NT2/D1 (cell line): ENCODE measurements around the gene BTK.

Experiments
- SUZ12 ChIP-seq: IDR thresholded peaks from 2 replicates; pipeline ENCODE4 v1.6.1; 2011; ENCODE audit not compliant: insufficient read length, insufficient read depth; ENCODE audit errors: extremely low read depth
- YY1 ChIP-seq: IDR thresholded peaks from 2 replicates; pipeline ENCODE4 v1.6.1; 2011; ENCODE audit not compliant: insufficient read length, insufficient read depth

DNA sequence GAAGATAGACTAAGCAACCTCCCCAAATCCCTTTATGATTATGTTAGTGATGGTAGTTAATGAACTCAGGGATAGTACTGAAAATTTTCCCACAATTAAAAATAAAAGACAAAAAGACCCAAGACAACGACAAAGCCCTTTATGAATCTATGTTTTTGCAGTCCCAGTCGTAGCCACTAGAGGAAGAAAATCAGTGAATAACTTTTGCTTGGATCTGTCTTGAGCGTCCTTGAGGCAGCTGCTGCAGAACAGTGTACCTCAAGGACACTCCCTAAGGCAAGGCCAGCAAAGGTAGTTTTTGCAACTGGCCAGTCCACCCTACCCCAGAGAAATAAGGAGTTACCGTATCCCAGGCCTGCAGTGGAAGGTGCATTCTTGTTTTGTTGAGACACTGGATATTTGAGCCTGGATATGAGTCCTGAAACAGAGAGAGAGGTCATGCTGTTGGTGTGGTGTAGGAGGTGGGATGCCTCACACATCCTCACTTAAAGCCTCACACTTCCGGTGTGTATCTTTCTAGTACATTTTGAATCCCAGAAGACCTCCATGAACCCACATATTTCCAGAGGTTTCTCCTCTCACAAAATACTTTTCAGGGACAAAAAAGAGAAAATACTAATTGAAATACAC, 28.7 kb downstream of the BTK start:
- TF ChIP-seq SUZ12 (no peak), YY1 (no peak)
